ENCODE results near the gene KPNB1. TPM values are rescaled to one million over a fixed set of nuclear protein-coding genes. Genes with fewer than 3 reads are reported as not detected.

Gene KPNB1
- total RNA-seq, 1 donor from 2014 or later = 301 TPM

DNA sequence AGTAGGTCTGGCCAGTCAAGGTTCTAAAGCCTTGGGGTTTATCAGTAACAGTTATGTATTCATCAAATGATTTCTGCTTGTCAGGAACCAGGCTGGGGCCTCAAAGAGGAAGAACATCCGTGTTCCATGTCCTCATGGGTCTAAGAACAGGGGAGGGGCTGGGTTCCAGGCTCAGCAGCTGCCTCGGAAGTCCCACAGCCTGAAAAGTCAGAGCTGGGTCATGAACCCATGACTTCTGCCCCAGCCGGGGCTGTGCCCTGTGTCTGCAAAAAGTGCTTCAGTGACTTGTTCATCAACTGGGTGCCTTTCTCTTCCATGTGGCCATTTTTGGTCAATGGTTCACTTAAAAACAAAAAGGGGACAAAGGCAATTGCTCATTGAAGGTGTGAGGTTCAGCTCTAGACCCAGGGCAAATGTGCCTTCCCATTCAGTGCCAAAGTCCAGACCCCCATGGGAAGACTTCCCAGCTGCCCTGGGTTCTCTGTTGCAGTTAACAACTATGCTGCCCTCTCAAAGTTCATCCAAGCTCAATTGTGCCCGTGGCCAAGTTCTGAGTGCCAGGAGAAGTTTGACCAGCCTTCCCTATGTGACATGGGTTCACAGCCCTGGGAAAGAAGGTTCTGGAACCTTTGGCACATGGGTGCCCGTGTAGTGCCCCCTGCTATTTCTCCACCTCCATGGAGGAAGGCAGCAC, 62.8 kb downstream of the KPNB1 start:
- H3K4me1 Mint-ChIP-seq (ENCODE audit: unreplicated experiment) = no peaks in the 10 kb centered on the region
- TF ChIP-seq, protein P1, sequence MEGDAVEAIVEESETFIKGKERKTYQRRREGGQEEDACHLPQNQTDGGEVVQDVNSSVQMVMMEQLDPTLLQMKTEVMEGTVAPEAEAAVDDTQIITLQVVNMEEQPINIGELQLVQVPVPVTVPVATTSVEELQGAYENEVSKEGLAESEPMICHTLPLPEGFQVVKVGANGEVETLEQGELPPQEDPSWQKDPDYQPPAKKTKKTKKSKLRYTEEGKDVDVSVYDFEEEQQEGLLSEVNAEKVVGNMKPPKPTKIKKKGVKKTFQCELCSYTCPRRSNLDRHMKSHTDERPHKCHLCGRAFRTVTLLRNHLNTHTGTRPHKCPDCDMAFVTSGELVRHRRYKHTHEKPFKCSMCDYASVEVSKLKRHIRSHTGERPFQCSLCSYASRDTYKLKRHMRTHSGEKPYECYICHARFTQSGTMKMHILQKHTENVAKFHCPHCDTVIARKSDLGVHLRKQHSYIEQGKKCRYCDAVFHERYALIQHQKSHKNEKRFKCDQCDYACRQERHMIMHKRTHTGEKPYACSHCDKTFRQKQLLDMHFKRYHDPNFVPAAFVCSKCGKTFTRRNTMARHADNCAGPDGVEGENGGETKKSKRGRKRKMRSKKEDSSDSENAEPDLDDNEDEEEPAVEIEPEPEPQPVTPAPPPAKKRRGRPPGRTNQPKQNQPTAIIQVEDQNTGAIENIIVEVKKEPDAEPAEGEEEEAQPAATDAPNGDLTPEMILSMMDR (IDR thresholded peaks at IDR 0.05) = no peak

DNA sequence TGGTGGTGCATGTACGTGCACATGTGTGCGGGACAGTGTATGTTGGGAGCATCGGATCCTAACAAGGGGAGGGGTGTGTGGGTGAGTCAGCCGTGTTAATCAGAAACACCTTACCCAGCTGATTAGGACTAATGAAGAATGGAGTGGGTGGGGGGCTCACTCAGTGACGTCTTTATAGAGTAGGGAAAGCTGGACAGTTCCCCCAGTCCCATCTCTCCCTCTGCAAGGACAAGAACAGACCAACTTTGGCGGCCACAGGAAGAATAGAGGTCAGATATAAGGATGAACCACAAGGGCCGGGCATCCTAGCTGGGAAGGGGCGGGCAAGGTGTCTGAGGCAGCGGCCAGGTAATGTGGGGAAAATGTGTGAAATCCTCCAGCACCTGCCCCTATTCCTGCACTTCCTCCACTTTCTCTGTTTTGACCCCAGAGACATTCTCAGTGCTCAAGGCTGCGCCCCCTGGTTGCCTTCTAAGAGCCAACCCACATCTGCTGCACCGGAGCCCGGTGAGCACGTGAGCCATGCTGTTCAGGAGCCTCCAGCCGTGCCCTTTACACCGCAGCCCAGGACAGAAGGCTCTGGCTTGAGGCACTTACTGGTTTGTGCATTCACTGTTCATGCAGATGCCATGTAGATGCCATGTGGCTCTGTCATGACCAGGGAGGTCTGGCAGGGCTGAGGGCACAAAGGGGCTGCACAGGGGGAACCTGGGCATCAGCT, 64.4 kb downstream of the KPNB1 start:
- TF ChIP-seq, protein P1 (IDR thresholded peaks at IDR 0.05) = no peak
- no peaks in the 10 kb centered on the region for H3K9me3 Mint-ChIP-seq (ENCODE audit: unreplicated experiment)
- peaks cover 9% of the 10 kb centered on the region for H3K4me1 Mint-ChIP-seq (ENCODE audit: unreplicated experiment)
- peaks cover 46% of the 10 kb centered on the region for H3K27me3 Mint-ChIP-seq (ENCODE audit: unreplicated experiment)
- H3K36me3 Mint-ChIP-seq (ENCODE audit: unreplicated experiment) = peaks cover 16% of the 10 kb centered on the region
- no peak overlapping the region for H3K27ac Mint-ChIP-seq (ENCODE audit: unreplicated experiment)
- no peak overlapping the region for H3K4me3 Mint-ChIP-seq (ENCODE audit: unreplicated experiment)
- DNase-seq (ENCODE audit: extremely low spot score, unreplicated experiment) = no peak

More for the DNA sequence above, 62.8 kb downstream of the KPNB1 start:
- Mint-ChIP-seq H3K4me3 (ENCODE audit: unreplicated experiment) (no peak overlapping the region), H3K9me3 (ENCODE audit: unreplicated experiment) (no peaks in the 10 kb centered on the region), H3K27ac (ENCODE audit: unreplicated experiment) (no peak overlapping the region), H3K36me3 (ENCODE audit: unreplicated experiment) (peaks cover 16% of the 10 kb centered on the region), H3K27me3 (ENCODE audit: unreplicated experiment) (peaks cover 32% of the 10 kb centered on the region)
- no peak for DNase-seq (ENCODE audit: extremely low spot score, unreplicated experiment)

DNA sequence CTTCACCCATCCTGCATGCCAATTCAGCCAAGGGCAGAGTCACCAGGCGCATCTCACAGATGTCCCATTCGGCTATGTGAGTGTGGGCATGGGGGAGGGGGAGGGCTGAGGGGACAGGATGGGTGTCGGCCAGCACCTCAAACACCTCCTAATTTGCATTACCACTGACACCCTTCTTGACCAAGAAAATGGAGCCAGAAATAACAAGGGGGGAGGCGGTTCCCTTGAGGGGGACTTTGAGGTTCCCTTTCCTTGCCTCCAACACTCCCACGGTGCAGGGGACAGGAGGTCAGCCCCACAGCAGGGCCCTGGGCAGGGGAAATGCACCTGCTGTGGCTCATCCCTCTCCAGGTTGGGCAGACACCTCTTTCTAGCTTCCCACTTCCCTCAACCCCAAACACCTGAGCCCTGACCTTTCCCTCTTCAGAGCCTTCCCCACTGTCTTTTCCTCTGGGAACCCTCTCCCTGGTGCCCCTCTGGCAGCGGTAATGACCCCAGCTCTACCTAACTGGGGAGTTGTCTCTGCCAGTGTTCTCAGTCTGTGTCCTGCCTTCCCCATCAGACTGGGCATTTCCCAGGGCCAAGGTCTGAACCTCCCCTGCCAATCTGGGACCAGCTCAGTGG, 65.2 kb downstream of the KPNB1 start:
- no peaks in the 10 kb centered on the region for H3K9me3 Mint-ChIP-seq (ENCODE audit: unreplicated experiment)
- H3K27ac Mint-ChIP-seq (ENCODE audit: unreplicated experiment) = no peak overlapping the region
- TF ChIP-seq, protein P1 (IDR thresholded peaks at IDR 0.05) = no peak
- no peak for DNase-seq (ENCODE audit: extremely low spot score, unreplicated experiment)
- H3K4me3 Mint-ChIP-seq (ENCODE audit: unreplicated experiment) = no peak overlapping the region
- H3K4me1 Mint-ChIP-seq (ENCODE audit: unreplicated experiment) = peaks cover 15% of the 10 kb centered on the region
- peaks cover 49% of the 10 kb centered on the region for H3K27me3 Mint-ChIP-seq (ENCODE audit: unreplicated experiment)
- H3K36me3 Mint-ChIP-seq (ENCODE audit: unreplicated experiment) = peaks cover 10% of the 10 kb centered on the region

DNA sequence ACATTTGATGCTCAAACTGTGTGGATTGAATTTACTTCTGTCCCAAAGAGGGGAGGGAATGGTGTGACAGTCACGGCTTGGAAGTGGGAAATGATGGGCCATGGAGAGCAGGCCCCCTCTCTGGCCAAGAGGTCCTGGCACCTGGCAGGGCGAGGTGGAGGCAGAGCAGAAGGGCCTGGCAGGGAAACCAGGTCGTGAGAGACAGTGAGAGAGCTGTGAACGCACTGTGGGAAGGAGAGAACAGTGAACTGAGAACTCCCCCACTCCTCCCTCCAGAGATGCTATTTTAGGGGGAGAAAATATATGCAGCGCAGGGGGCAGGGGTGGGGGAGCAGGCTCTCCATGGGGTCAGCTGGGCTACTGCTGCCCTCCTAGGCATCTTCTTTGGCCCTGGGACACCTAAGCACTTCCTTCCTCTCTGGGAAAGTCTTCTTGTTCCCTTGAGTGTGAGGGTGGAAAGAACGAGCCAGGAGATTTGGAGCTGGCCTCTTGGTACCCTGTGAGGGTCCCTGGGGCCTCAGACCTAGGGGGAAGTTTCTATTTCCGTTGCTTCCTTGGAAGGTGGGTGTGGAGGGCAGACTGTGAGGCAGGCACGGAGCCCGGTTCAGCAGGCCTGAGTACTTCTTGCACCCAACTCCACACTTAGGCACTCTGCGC, 66.1 kb downstream of the KPNB1 start:
- TF ChIP-seq, protein P1 (IDR thresholded peaks at IDR 0.05) = no peak
- H3K27ac Mint-ChIP-seq (ENCODE audit: unreplicated experiment) = no peak overlapping the region
- peaks cover 49% of the 10 kb centered on the region for H3K27me3 Mint-ChIP-seq (ENCODE audit: unreplicated experiment)
- H3K4me3 Mint-ChIP-seq (ENCODE audit: unreplicated experiment) = no peak overlapping the region
- no peak for DNase-seq (ENCODE audit: extremely low spot score, unreplicated experiment)
- H3K4me1 Mint-ChIP-seq (ENCODE audit: unreplicated experiment) = peaks cover 24% of the 10 kb centered on the region
- peaks cover 5% of the 10 kb centered on the region for H3K36me3 Mint-ChIP-seq (ENCODE audit: unreplicated experiment)
- no peaks in the 10 kb centered on the region for H3K9me3 Mint-ChIP-seq (ENCODE audit: unreplicated experiment)

All from osteocyte (in vitro differentiated cells).